ENCODE results near the gene CASP5.
"Not testable (repeated sequence)": the region's sequence is repeated elsewhere in the genome, so short reads cannot be mapped to it uniquely, and the experiment has no call there.

CASP5 gene

DNA sequence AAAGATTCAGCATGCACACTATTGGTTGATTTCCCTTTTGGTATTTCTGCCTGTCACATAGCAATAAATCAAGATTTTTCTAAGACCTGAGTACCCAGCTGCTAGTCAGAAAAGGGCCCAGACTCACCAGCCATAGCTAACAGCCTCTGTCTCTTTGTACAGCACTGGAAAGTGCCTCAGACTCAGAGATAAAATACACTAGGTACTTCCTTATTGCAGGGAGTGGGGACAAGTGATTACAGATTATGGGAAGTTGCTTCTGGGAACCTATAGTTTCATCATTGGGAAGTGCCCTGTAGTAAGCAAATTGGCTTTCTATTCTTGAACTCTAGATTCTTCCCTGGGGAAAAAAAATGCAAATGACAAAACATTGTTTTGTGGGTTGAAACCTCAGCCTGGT, at the start of gene CASP5:
TSS of gene CASP5 (minus strand) at position 166 of the 400 bp plus-strand sequence. CDS start at position 134, 32 bp downstream.
- TF ChIP-seq, protein P1, sequence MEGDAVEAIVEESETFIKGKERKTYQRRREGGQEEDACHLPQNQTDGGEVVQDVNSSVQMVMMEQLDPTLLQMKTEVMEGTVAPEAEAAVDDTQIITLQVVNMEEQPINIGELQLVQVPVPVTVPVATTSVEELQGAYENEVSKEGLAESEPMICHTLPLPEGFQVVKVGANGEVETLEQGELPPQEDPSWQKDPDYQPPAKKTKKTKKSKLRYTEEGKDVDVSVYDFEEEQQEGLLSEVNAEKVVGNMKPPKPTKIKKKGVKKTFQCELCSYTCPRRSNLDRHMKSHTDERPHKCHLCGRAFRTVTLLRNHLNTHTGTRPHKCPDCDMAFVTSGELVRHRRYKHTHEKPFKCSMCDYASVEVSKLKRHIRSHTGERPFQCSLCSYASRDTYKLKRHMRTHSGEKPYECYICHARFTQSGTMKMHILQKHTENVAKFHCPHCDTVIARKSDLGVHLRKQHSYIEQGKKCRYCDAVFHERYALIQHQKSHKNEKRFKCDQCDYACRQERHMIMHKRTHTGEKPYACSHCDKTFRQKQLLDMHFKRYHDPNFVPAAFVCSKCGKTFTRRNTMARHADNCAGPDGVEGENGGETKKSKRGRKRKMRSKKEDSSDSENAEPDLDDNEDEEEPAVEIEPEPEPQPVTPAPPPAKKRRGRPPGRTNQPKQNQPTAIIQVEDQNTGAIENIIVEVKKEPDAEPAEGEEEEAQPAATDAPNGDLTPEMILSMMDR (IDR thresholded peaks at IDR 0.05; ENCODE audit: low read depth, low read length, missing control alignments): no peak
- no peak for DNase-seq (ENCODE audit: low read depth)
- no peak within 1 kb of the TSS for H3K4me3 ChIP-seq (ENCODE audit: low read depth, low read length)

DNA sequence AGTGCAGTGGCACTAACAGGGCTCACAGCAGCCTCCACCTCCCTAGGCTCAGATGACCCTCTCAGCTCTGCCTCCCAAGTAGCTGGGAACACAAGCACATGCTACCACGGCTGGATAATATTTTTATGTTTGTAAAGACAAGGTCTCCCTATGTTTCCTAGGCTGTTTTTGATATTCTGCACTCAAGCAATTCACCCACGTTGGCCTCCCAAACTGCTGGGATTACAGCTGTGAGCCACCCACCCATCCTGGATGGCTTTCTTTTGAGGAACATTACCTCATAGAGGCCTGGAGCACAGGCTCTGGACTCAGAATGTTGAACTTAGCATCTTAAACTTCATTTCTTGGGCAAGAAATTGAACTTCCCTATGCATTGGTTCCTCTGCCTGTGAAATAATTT, 49.1 kb upstream of the CASP5 start:
- not testable (repeated sequence) for H3K4me3 ChIP-seq (ENCODE audit: low read depth, low read length); DNase-seq (ENCODE audit: low read depth)

DNA sequence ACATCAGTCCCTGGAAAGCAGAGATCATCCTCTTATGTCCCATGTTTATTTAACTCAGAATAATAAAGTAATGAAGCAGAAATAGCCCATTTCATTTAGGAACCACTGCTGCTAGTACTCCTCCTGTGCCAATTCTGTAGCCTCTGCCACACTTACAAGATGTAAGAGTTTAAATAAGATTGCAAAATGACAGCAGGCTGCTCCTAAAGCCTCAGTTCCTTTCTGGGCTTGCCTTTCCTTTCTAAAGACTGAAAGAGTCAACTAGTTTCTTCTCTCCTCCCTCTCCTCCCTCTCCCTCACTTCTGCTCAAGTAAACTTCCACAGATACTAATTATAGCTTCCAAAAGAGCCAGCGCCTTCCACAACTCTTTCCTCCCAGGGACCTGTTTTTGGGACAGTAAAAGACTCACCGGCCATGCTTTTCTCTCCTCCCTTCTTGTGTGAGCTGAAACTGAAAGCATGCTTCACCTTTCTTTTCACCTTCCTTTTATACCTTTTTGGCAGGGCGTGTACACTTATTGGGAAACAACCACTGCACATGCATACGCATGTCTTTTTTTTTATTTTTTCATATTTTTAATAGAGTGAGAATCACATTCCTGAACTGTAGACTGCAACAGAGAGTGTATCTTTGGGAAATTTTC, 48.2 kb upstream of the CASP5 start:
- no peak overlapping the region for H3K4me3 ChIP-seq (ENCODE audit: low read depth, low read length)
- TF ChIP-seq, protein P1 (IDR thresholded peaks at IDR 0.05; ENCODE audit: low read depth, low read length, missing control alignments): no peak
- DNase-seq (ENCODE audit: low read depth): no peak

DNA sequence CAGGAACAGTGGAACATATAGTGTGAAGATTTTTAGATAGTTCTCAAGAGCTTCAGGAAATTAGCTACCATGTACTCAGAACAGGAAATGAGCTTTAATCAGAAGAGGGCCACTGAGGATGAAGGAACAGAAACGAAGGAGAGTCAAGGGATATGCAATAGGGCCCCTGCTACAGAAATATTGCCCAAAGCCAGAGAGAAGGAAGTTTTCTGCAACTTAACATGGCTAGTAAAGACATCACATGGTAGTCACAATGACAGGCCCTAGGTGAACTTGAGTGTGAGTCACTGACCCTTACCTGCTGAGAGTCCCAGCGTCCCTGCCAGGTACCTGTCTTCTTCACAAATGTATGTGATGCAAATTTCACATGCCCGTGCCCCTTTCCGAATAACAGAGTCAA, 47.3 kb upstream of the CASP5 start:
- TF ChIP-seq, protein P1 (IDR thresholded peaks at IDR 0.05; ENCODE audit: low read depth, low read length, missing control alignments): no peak
- H3K4me3 ChIP-seq (ENCODE audit: low read depth, low read length): no peak overlapping the region
- DNase-seq (ENCODE audit: low read depth): no peak

DNA sequence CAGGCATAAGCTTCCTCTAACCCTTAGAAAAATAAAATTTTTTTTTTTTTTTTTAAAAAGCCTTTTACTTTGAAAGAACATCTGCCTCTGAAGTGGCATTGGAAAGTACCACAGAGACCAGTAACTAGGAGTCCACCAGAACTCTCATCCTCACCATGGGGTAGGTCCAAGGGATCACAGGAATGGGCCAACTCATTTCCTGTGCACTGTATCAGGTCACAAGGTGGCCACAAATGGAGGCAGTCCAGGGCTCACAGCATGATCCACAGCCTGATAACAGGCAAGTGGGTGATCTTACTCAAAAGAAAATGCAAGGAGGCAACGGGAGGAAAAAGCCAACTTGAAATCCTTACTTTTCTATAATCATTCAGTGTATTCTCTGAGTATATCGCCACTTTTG, 46.8 kb upstream of the CASP5 start:
- H3K4me3 ChIP-seq (ENCODE audit: low read depth, low read length); DNase-seq (ENCODE audit: low read depth): not testable (repeated sequence)

DNA sequence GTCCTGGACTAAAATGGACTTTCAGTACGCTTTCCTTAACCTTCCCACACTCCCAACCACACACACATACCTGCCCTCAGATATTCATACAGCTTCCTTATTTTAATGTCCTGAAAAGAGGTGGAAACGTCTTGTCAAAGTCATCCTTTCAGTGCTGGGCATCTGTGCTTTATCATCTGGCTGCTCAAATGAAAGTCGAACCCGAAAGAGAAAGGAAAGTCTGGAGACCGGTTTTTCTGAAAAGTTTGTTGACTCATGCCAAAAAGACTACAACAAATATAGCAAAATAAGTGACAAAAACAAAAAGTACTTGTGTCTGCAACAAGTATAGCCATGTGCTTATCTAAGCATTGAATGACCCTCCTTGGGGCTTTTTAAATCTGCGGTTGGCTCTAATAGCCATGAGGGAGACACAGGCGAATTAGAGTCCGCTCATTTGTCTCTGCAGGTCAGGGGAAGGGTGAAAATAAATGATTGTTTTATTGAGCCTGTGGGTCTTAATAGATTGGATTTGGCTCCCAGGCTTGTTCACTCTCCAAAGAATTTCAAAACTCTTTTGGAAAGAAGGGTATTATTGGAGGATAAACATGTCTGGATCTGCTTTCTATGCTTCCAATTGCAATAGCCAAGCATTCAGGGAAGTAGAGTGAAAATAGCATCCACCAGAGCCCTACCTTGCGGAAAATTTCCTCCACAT, 40.4 kb upstream of the CASP5 start:
- not testable (repeated sequence) for H3K4me3 ChIP-seq (ENCODE audit: low read depth, low read length); DNase-seq (ENCODE audit: low read depth)

DNA sequence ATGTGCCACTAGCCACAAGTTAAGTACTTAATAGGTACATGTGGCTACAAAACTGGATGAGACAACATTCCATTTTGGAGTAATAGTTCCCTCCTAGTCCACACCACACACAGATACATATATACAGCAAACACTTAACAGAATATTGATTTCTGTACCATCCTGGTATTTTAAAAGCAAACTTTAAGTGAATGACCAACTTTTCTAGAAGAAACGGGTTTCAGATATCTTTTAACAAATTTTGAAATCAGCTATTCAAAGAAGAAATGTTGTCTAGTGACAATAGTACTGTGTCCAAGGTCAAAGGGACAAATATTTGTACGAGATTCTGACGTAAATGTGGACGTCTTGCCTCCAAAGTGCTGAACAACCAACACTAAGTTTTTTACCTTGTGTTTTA, 34.5 kb upstream of the CASP5 start:
- H3K4me3 ChIP-seq (ENCODE audit: low read depth, low read length): no peak overlapping the region
- TF ChIP-seq, protein P1 (IDR thresholded peaks at IDR 0.05; ENCODE audit: low read depth, low read length, missing control alignments): no peak
- no peak for DNase-seq (ENCODE audit: low read depth)

DNA sequence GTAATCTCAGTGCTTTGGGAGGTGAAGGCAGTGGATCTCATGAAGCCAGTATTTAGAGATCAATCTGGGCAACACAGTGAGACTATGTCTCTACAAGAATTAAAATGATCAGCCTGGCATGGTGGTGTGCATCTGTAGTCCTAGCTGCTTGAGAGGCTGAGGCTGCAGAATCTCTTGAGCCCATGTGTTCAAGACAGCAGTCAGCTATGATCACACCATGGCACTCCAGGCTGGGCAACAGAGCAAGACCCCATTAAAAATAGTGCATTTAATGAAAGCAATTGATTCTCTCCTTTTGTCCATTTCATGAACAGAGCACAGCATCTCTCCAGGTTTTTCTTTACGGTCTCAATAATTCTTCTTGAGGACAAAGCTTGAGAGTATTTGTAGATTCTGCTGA, 33.5 kb upstream of the CASP5 start:
- DNase-seq (ENCODE audit: low read depth): no peak
- TF ChIP-seq, protein P1 (IDR thresholded peaks at IDR 0.05; ENCODE audit: low read depth, low read length, missing control alignments): no peak
- no peak overlapping the region for H3K4me3 ChIP-seq (ENCODE audit: low read depth, low read length)
